SK-N-SH (cell line): ENCODE results near the gene EPB41L5. TPM values are rescaled to one million over a fixed set of nuclear protein-coding genes. Genes with fewer than 3 reads are reported as not detected.

Experiments used
- CTCF ChIA-PET: fragments of 300-600, 350-600 bp; formaldehyde crosslinking; extraction: SDS; loops from one replicate; lab custom pipeline; 2021; lab: Yijun Ruan, JAX
- POLR2A ChIA-PET: fragments of 350-600 bp; sonication (Branson Sonifier 250); formaldehyde crosslinking; extraction: SDS; loops from one replicate; lab custom pipeline; 2020; ENCODE audit warnings: antibody characterized with exemption, inconsistent platforms; lab: Yijun Ruan, JAX
- DNase-seq: peaks from one replicate; pipeline ENCODE4 v3.0.0; 2012
- H2AFZ ChIP-seq: fragments of 200-600 bp; sonication (generic); 2 replicates; pipeline ENCODE4 v1.8.1; 2016; ENCODE audit warnings: antibody characterized with exemption, mild to moderate bottlenecking, low read depth
- H3F3A ChIP-seq: fragments of 200-600 bp; sonication (generic); replicated peaks from 2 replicates; pipeline ENCODE3; 2016; ENCODE audit warnings: antibody characterized with exemption, mild to moderate bottlenecking; ENCODE audit not compliant: insufficient read depth
- H3K27ac ChIP-seq, 2 experiments: fragments of 200-500 bp in 1 of 2; fragments of 200-600 bp in 1 of 2; sonication (Bioruptor generic) in 1 of 2; sonication (generic), shearing (Covaris generic) in 1 of 2; 2 replicates each; pipeline versions ENCODE4 v1.5.1 to v1.6.1; 2014 to 2016; ENCODE audit warnings: low read depth in 2 of 2, inconsistent platforms in 1 of 2, low read length in 1 of 2, mild to moderate bottlenecking in 1 of 2, mixed read lengths in 1 of 2
- H3K27me3 ChIP-seq: fragments of 200-600 bp; sonication (generic), shearing (Covaris generic); 2 replicates; pipeline ENCODE4 v1.6.1; 2016; ENCODE audit warnings: mixed run types; ENCODE audit not compliant: insufficient read depth
- H3K36me3 ChIP-seq, 2 experiments: fragments of 200-500 bp in 1 of 2; fragments of 200-600 bp in 1 of 2; sonication (Bioruptor generic) in 1 of 2; sonication (generic) in 1 of 2; replicated peaks in 1 of 2; 2 replicates each; pipeline versions ENCODE3 to v1.5.1; 2014 to 2016; ENCODE audit warnings: low read length in 1 of 2, mild to moderate bottlenecking in 1 of 2; ENCODE audit not compliant: insufficient read depth in 2 of 2, control insufficient read depth in 1 of 2
- H3K4me1 ChIP-seq, 2 experiments: fragments of 200-500 bp in 1 of 2; fragments of 200-600 bp in 1 of 2; sonication (Bioruptor generic) in 1 of 2; sonication (generic), shearing (Covaris generic) in 1 of 2; 2 replicates each; pipeline versions ENCODE4 v1.5.1 to v1.6.1; 2014 to 2016; ENCODE audit warnings: low read depth in 1 of 2, low read length in 1 of 2, mixed run types in 1 of 2; ENCODE audit not compliant: insufficient read depth in 2 of 2, control insufficient read depth in 1 of 2
- H3K4me2 ChIP-seq: fragments of 200-600 bp; sonication (generic), shearing (Covaris generic); 2 replicates; pipeline ENCODE4 v1.6.1; 2017; ENCODE audit warnings: mixed run types
- H3K4me3 ChIP-seq, 2 experiments: fragments of 200-500 bp in 1 of 2; fragments of 200-600 bp in 1 of 2; sonication (Bioruptor generic) in 1 of 2; sonication (generic), shearing (Covaris generic) in 1 of 2; 2 replicates each; pipeline versions ENCODE4 v1.5.1 to v1.8.1; 2014 to 2016; ENCODE audit warnings: low read depth in 2 of 2, inconsistent platforms in 1 of 2, low read length in 1 of 2, mild to moderate bottlenecking in 1 of 2, mixed read lengths in 1 of 2, moderate library complexity in 1 of 2
- H3K79me2 ChIP-seq: fragments of 200-600 bp; sonication (generic); 2 replicates; pipeline ENCODE4 v1.8.1; 2017; ENCODE audit warnings: mild to moderate bottlenecking; ENCODE audit not compliant: insufficient read depth
- H3K9ac ChIP-seq: fragments of 200-600 bp; sonication (generic); 2 replicates; pipeline ENCODE4 v1.6.1; 2017; ENCODE audit warnings: mixed run types
- H3K9me2 ChIP-seq: fragments of 200-600 bp; sonication (generic); 2 replicates; pipeline ENCODE4 v1.6.1; 2017; ENCODE audit warnings: mixed run types
- H3K9me3 ChIP-seq: fragments of 200-600 bp; sonication (generic); 2 replicates; pipeline ENCODE4 v1.6.1; 2017; ENCODE audit warnings: mixed run types, mild to moderate bottlenecking, moderate library complexity
- H4K20me1 ChIP-seq: fragments of 200-600 bp; sonication (generic); 2 replicates; pipeline ENCODE4 v1.6.1; 2017; ENCODE audit warnings: mild to moderate bottlenecking, mixed run types; ENCODE audit not compliant: insufficient read depth
- CHD2 ChIP-seq: fragments of 150-350 bp; IDR thresholded peaks from 2 replicates; pipeline ENCODE4 v1.6.1; 2018; ENCODE audit warnings: low read length; ENCODE audit not compliant: partially characterized antibody
- ELF1 ChIP-seq: IDR thresholded peaks from 2 replicates; pipeline ENCODE4 v1.4.0; 2012
- EP300 ChIP-seq, 2 experiments: IDR thresholded peaks; 2 replicates each; pipeline versions ENCODE4 v1.4.0 to v1.6.1; 2012; ENCODE audit warnings: borderline replicate concordance in 1 of 2, low read depth in 1 of 2, low read length in 1 of 2
- EZH2phosphoT487 ChIP-seq: fragments of 200-600 bp; sonication (generic); IDR thresholded peaks from 2 replicates; pipeline ENCODE4 v1.6.1; 2017; ENCODE audit warnings: low read depth, mixed run types, mild to moderate bottlenecking, antibody characterized with exemption, moderate library complexity, borderline replicate concordance
- GATA2 ChIP-seq: sonication (generic); formaldehyde crosslinking; IDR thresholded peaks from 2 replicates; pipeline ENCODE4 v1.5.0; 2020; ENCODE audit warnings: mild to moderate bottlenecking, missing genetic modification reagents
- JUND ChIP-seq: IDR thresholded peaks from 2 replicates; pipeline ENCODE4 v1.4.0; 2012
- MEF2A ChIP-seq: IDR thresholded peaks from 2 replicates; pipeline ENCODE4 v1.4.0; 2012; ENCODE audit warnings: low read depth, borderline replicate concordance
- POLR2AphosphoS5 ChIP-seq: IDR thresholded peaks from 2 replicates; pipeline ENCODE4 v1.6.1; 2012; ENCODE audit warnings: low read depth, low read length
- RAD21 ChIP-seq: IDR thresholded peaks from 2 replicates; pipeline ENCODE4 v1.6.1; 2012; ENCODE audit warnings: mild to moderate bottlenecking, low read length
- RFX5 ChIP-seq: IDR thresholded peaks from 2 replicates; pipeline ENCODE4 v1.6.1; 2012; ENCODE audit warnings: mild to moderate bottlenecking, improper control_type of control experiment, low read length
- RXRA ChIP-seq: IDR thresholded peaks from 2 replicates; pipeline ENCODE4 v1.4.0; 2012; ENCODE audit warnings: low read depth, mild to moderate bottlenecking, borderline replicate concordance
- SIN3A ChIP-seq: IDR thresholded peaks from 2 replicates; pipeline ENCODE4 v1.6.1; 2012; ENCODE audit warnings: low read depth, mild to moderate bottlenecking, low read length, moderate library complexity, borderline replicate concordance
- SMC3 ChIP-seq: IDR thresholded peaks from 2 replicates; pipeline ENCODE4 v1.6.1; 2012; ENCODE audit warnings: low read depth, low read length, improper control_type of control experiment
- TAF1 ChIP-seq: IDR thresholded peaks from 2 replicates; pipeline ENCODE4 v1.6.1; 2012; ENCODE audit warnings: low read depth, mild to moderate bottlenecking, low read length, moderate library complexity, borderline replicate concordance
- TCF12 ChIP-seq: IDR thresholded peaks from 2 replicates; pipeline ENCODE4 v1.4.0; 2012
- TEAD4 ChIP-seq: IDR thresholded peaks from 2 replicates; pipeline ENCODE4 v1.4.0; 2012; ENCODE audit warnings: mild to moderate bottlenecking, borderline replicate concordance; ENCODE audit not compliant: insufficient read depth
- YY1 ChIP-seq: IDR thresholded peaks from 2 replicates; pipeline ENCODE4 v1.4.0; 2012; ENCODE audit warnings: low read depth, mild to moderate bottlenecking
- ZBTB33 ChIP-seq: IDR thresholded peaks from 2 replicates; pipeline ENCODE4 v1.4.0; 2012; ENCODE audit warnings: low read depth, borderline replicate concordance
- WGBS: methylation state at CpG from one replicate; pipeline ENCODE4 v1.1.6; 2017; ENCODE audit warnings: low lambda C conversion rate; 5-methylcytosine and 5-hydroxymethylcytosine counted together
- polyA plus RNA-seq, 3 experiments: library from polyadenylated mRNA; depleted of rRNA; stranded (reverse); fragments of >200 nt; gene quantifications; 2 replicates each; pipeline ENCODE4 v1.2.3, GENCODE V29; 2012
- TF ChIP-seq, protein P1 (sequence below): fragments of 200-600 bp; sonication (generic); IDR thresholded peaks from 2 replicates; pipeline ENCODE4 v1.6.1; 2017; ENCODE audit warnings: antibody characterized with exemption, mild to moderate bottlenecking, moderate library complexity
- TF ChIP-seq, protein P2 (sequence below): IDR thresholded peaks from 2 replicates; pipeline ENCODE4 v1.4.0; 2012; ENCODE audit warnings: low read depth

EPB41L5 gene
- polyA plus RNA-seq, 1 of the 3 experiments (the other 2 are of a cell fraction): 5.3 TPM

GRCh38 chr2:120208381-120209353 lies 195.8 kb downstream of the EPB41L5 start:
- no peaks in the 10 kb centered on the region for H4K20me1 ChIP-seq
- TF ChIP-seq RFX5 (no peak), ZBTB33 (no peak), RXRA (no peak), GATA2 (no peak), ELF1 (no peak), TEAD4 (no peak), JUND (no peak), SIN3A (no peak), TAF1 (no peak), POLR2AphosphoS5 (no peak), SMC3 (no peak), CHD2 (no peak), RAD21 (no peak), MEF2A (no peak), EZH2phosphoT487 (no peak), TCF12 (no peak), YY1 (no peak), EP300 (IDR thresholded peaks at IDR 0.05; ENCODE audit: borderline replicate concordance in 1 of 2, low read depth in 1 of 2, low read length in 1 of 2) (no peak)
- TF ChIP-seq, protein P1, sequence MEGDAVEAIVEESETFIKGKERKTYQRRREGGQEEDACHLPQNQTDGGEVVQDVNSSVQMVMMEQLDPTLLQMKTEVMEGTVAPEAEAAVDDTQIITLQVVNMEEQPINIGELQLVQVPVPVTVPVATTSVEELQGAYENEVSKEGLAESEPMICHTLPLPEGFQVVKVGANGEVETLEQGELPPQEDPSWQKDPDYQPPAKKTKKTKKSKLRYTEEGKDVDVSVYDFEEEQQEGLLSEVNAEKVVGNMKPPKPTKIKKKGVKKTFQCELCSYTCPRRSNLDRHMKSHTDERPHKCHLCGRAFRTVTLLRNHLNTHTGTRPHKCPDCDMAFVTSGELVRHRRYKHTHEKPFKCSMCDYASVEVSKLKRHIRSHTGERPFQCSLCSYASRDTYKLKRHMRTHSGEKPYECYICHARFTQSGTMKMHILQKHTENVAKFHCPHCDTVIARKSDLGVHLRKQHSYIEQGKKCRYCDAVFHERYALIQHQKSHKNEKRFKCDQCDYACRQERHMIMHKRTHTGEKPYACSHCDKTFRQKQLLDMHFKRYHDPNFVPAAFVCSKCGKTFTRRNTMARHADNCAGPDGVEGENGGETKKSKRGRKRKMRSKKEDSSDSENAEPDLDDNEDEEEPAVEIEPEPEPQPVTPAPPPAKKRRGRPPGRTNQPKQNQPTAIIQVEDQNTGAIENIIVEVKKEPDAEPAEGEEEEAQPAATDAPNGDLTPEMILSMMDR: no peak
- TF ChIP-seq, protein P2, sequence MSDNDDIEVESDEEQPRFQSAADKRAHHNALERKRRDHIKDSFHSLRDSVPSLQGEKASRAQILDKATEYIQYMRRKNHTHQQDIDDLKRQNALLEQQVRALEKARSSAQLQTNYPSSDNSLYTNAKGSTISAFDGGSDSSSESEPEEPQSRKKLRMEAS: no peak
- no peaks in the 10 kb centered on the region for H3F3A ChIP-seq
- no peaks in the 10 kb centered on the region for H3K79me2 ChIP-seq
- ChIA-PET CTCF (interaction anchor here (1.0 to 2.8 kb wide), 4 partner anchors 14 to 105 kb away, joined by 3 to 8 read pairs (median 4); partner anchors contain the start of gene TMEM185B), POLR2A (no interaction called here)
- no peaks in the 10 kb centered on the region for H3K27me3 ChIP-seq
- H3K9me2 ChIP-seq: no peaks in the 10 kb centered on the region
- no peak overlapping the region for H3K9ac ChIP-seq
- no peak for DNase-seq
- H3K36me3 ChIP-seq: no peaks in the 10 kb centered on the region
- H3K27ac ChIP-seq: no peak overlapping the region
- H3K4me1 ChIP-seq: no peaks in the 10 kb centered on the region
- H3K4me3 ChIP-seq: no peak overlapping the region
- H2AFZ ChIP-seq: no peak overlapping the region
- WGBS: 83% methylated on average over 8 of the region's 10 CpGs
- H3K9me3 ChIP-seq: no peaks in the 10 kb centered on the region
- H3K4me2 ChIP-seq: no peak overlapping the region
